ENCODE measurements around the gene COQ2. TPM values are rescaled to one million over a fixed set of nuclear protein-coding genes. Genes with fewer than 3 reads are reported as not detected.

Gene COQ2
- total RNA-seq, 1 donor from 2014 or later = 14.7 TPM

- no peak for DNase-seq (ENCODE audit: low spot score in 2 of 2)
- no peak for FAIRE-seq
These were observed 62.6 kb downstream of the COQ2 start for GRCh38 chr4:83221897-83222441.

GRCh38 chr4:83219344-83220331 is 65.0 kb downstream of the COQ2 start:
- DNase-seq (ENCODE audit: low spot score in 2 of 2) (no peak), FAIRE-seq (no peak)

- DNase-seq (ENCODE audit: low spot score in 2 of 2) = no peak
- FAIRE-seq = no peak
These were observed 66.7 kb downstream of the COQ2 start for GRCh38 chr4:83217721-83218522.

GRCh38 chr4:83216959-83217683 is 67.5 kb downstream of the COQ2 start:
- FAIRE-seq (no peak), DNase-seq (ENCODE audit: low spot score in 2 of 2) (no peak)

GRCh38 chr4:83214079-83214478 is 70.5 kb downstream of the COQ2 start:
- FAIRE-seq = no peak
- no peak for DNase-seq (ENCODE audit: low spot score in 2 of 2)

Small RNA genes within 50 kb of the gene (small RNA-seq; reads per million reads assigned to genes)
- gene AC114781.3 = not detected

Other genes with a start within 250 kb of the COQ2 start
- 141 TPM for gene COPS4, start 249.6 kb downstream of the COQ2 start, total RNA-seq
- 0.41 TPM for gene PLAC8, start 170.1 kb downstream of the COQ2 start, total RNA-seq
- 0.82 TPM for gene HPSE, start 50.0 kb upstream of the COQ2 start, total RNA-seq
- gene HELQ, start 171.0 kb upstream of the COQ2 start, total RNA-seq = 22.8 TPM
- 35.9 TPM for gene MRPS18C, start 171.3 kb upstream of the COQ2 start, total RNA-seq
- 5.3 TPM for gene ABRAXAS1, start 200.3 kb upstream of the COQ2 start, total RNA-seq

All from frontal cortex (tissue), 4 donors.